Spleen (tissue), 11 donors: ENCODE measurements around the gene SLC22A4. TPM values are rescaled to one million over a fixed set of nuclear protein-coding genes. Genes with fewer than 3 reads are reported as not detected.

Experiments
- DNase-seq: peaks from one replicate; pipeline ENCODE4 v3.0.0-alpha.2; 2020
- H3K27ac ChIP-seq, 8 donors: fragments of 200-600 bp; sonication (generic) in 7 of 8; 1 replicate in 4 of 8; 2 replicates in 4 of 8; pipeline versions ENCODE4 v1.5.0 to v1.8.0; 2016 to 2021; ENCODE audit warnings: inconsistent platforms in 4 of 8, mild to moderate bottlenecking in 4 of 8, moderate library complexity in 1 of 8
- H3K27me3 ChIP-seq, 7 donors: fragments of 200-600 bp; sonication (generic) in 6 of 7; replicated peaks in 1 of 7; 1 replicate in 4 of 7; 2 replicates in 3 of 7; pipeline versions ENCODE4 v1.5.0 to v1.8.0; 2016 to 2021; ENCODE audit warnings: inconsistent platforms in 3 of 7, mild to moderate bottlenecking in 1 of 7
- H3K36me3 ChIP-seq, 6 donors: fragments of 200-600 bp; sonication (generic) in 5 of 6; 1 replicate in 4 of 6; 2 replicates in 2 of 6; pipeline versions ENCODE4 v1.5.0 to v1.8.0; 2016 to 2021; ENCODE audit warnings: inconsistent platforms in 2 of 6
- H3K4me1 ChIP-seq, 6 donors: fragments of 200-600 bp; sonication (generic) in 5 of 6; 1 replicate in 3 of 6; 2 replicates in 3 of 6; pipeline versions ENCODE4 v1.5.0 to v1.8.0; 2016 to 2021; ENCODE audit warnings: inconsistent platforms in 3 of 6
- H3K4me3 ChIP-seq, 8 donors: fragments of 200-600 bp; sonication (generic) in 7 of 8; 1 replicate in 4 of 8; 2 replicates in 4 of 8; pipeline versions ENCODE4 v1.5.0 to v1.8.0; 2016 to 2021; ENCODE audit warnings: inconsistent platforms in 4 of 8, mild to moderate bottlenecking in 4 of 8, moderate library complexity in 2 of 8
- H3K9me3 ChIP-seq, 8 donors: fragments of 200-600 bp; sonication (generic) in 7 of 8; 1 replicate in 4 of 8; 2 replicates in 4 of 8; pipeline versions ENCODE4 v1.5.0 to v1.8.0; 2016 to 2021; ENCODE audit warnings: inconsistent platforms in 4 of 8
- CTCF ChIP-seq, 11 experiments: fragments of 200-600 bp in 7 of 11; fragments of 450-650 bp in 4 of 11; sonication (generic) in 4 of 11; IDR thresholded peaks in 8 of 11; conservative IDR thresholded peaks in 3 of 11; 1 replicate in 7 of 11; 2 replicates in 4 of 11; pipeline versions ENCODE4 v1.4.0 to v1.8.0; 2016 to 2021; ENCODE audit warnings: antibody characterized with exemption in 11 of 11, inconsistent platforms in 4 of 11, mild to moderate bottlenecking in 1 of 11
- POLR2A ChIP-seq, 3 donors: fragments of 450-650 bp; IDR thresholded peaks; one replicate each; pipeline ENCODE4 v1.5.1; 2017; ENCODE audit warnings: antibody characterized with exemption in 3 of 3, mild to moderate bottlenecking in 1 of 3
- POLR2AphosphoS5 ChIP-seq, 3 donors: sonication (generic); formaldehyde crosslinking; IDR thresholded peaks; one replicate each; pipeline ENCODE4 v1.5.1; 2017; ENCODE audit warnings: antibody characterized with exemption in 3 of 3
- WGBS, 5 donors: extraction: QIAGEN DNeasy Blood & Tissue Kit in 3 of 5; methylation state at CpG; one replicate each; pipeline versions ENCODE4 v1.1.5 to v1.1.7; 2013 to 2018; 5-methylcytosine and 5-hydroxymethylcytosine counted together
- intact Hi-C: fragments of 100-400 bp; cut with DNase I; formaldehyde crosslinking; loops from one replicate; pipeline ENCODE4 v1.15.0; 2023; ENCODE audit warnings: low total_unique reads
- microRNA-seq, 3 donors: library from miRNA; unstranded; fragments of <30 nt; microRNA quantifications; one replicate each; pipeline versions ENCODE4 to v1.1.0, GENCODE V29; 2019 to 2020
- polyA plus RNA-seq, 3 donors: library from polyadenylated mRNA; stranded (reverse); fragments of 200-250 nt; gene quantifications; one replicate each; pipeline ENCODE4 v1.2.1, GENCODE V29; 2013
- small RNA-seq, 4 donors: library from RNA; depleted of rRNA; stranded (forward); fragments of <200 nt; gene quantifications; one replicate each; pipeline ENCODE3, GENCODE V24; 2016
- total RNA-seq, 7 donors: library from RNA; depleted of rRNA in 3 of 7; stranded (reverse); fragments of >200 nt in 3 of 7; fragmentation: NEBNext Ultra II Directional in 4 of 7; extraction: Animal tissue kit (Norgen Biotek cat#: 25700) in 4 of 7; gene quantifications; one replicate each; pipeline versions ENCODE4 v1.1.0 to v1.2.1, GENCODE V29; 2016 to 2021
- donor health status: healthy with polysubstance abuse.
- donor health status: DM: no; HTN: no; CAD: no; lungs with moderate emphysema.
- donor health status: DM: no; HTN: no; CAD: no.
- donor health status: Bipolar disorder and iron deficiency.
- donor health status: healthy.
- donor health status: DM: no; HTN: no; CAD: no.
- donor health status: DM: yes; HTN: yes; CAD: no.

Gene SLC22A4
- total and polyA plus RNA-seq, 10 donors: 0.47 to 25.1 (median 8.5) TPM

GRCh38 chr5:132392411-132392810 lies 98.2 kb downstream of the SLC22A4 start:
- intact Hi-C loops: no loop called here
- Histone ChIP-seq H3K4me3 (no peak overlapping the region), H3K9me3 (no peaks in the 10 kb centered on the region), H3K27me3 (no peaks in the 10 kb centered on the region), H3K27ac (no peak overlapping the region), H3K36me3 (peaks cover 0 to 22% (median 0%) of the 10 kb centered on the region in 6 donors), H3K4me1 (peaks cover 5 to 62% (median 28%) of the 10 kb centered on the region in 6 donors)
- 80 to 93% (median 87%) methylated on average over 8 of the region's 8 CpGs for WGBS, 5 donors
- DNase-seq: no peak
- TF ChIP-seq CTCF (IDR thresholded peaks at IDR 0.05 in 8 of 11, conservative IDR thresholded peaks at IDR 0.05 in 3 of 11) (no peak), POLR2A (IDR thresholded peaks at IDR 0.05) (no peak), POLR2AphosphoS5 (IDR thresholded peaks at IDR 0.05) (no peak)

GRCh38 chr5:132392978-132393825 lies 99.0 kb downstream of the SLC22A4 start:
- no peak for DNase-seq
- Histone ChIP-seq H3K27me3 (no peaks in the 10 kb centered on the region), H3K4me1 (peaks cover 5 to 62% (median 21%) of the 10 kb centered on the region in 6 donors), H3K9me3 (no peaks in the 10 kb centered on the region), H3K36me3 (peaks cover 0 to 22% (median 0%) of the 10 kb centered on the region in 6 donors), H3K4me3 (no peak overlapping the region), H3K27ac (no peak overlapping the region)
- intact Hi-C loops: no loop called here
- no peak for TF ChIP-seq POLR2AphosphoS5 (IDR thresholded peaks at IDR 0.05)
- TF ChIP-seq CTCF (IDR thresholded peaks at IDR 0.05 in 8 of 11, conservative IDR thresholded peaks at IDR 0.05 in 3 of 11): no peak
- no peak for TF ChIP-seq POLR2A (IDR thresholded peaks at IDR 0.05)
- 95 to 98% (median 97%) methylated on average over 6 of the region's 6 CpGs for WGBS, 5 donors

Small RNA genes lying within 50 kb of the gene (microRNA-seq; reads per million reads assigned to microRNA genes)
- 0 to 0.72 (median 0) reads per million in 3 donors for gene MIR3936

Small RNA genes lying within 50 kb of the gene (small RNA-seq; reads per million reads assigned to genes)
- 0 reads per million in 4 donors for gene MIR3936

Other genes starting within 250 kb of the SLC22A4 start
- not detected for gene IL3, start 233.7 kb upstream of the SLC22A4 start, total RNA-seq
- not detected for gene IL3, start 233.7 kb upstream of the SLC22A4 start, polyA plus RNA-seq
- not detected for gene CSF2, start 220.6 kb upstream of the SLC22A4 start, total RNA-seq
- gene CSF2, start 220.6 kb upstream of the SLC22A4 start, polyA plus RNA-seq: not detected
- gene P4HA2, start 66.5 kb upstream of the SLC22A4 start, total RNA-seq: 10 to 100 TPM in 6 of 7 donors, 1 to 10 TPM in 1; 8.2 to 38.1 (median 15.6) TPM
- gene P4HA2, start 66.5 kb upstream of the SLC22A4 start, polyA plus RNA-seq: 1 to 10 TPM; 2.7 to 4.8 (median 4.1) TPM
- 10 to 100 TPM in 1 of 7 donors, 1 to 10 TPM in 6; 3.5 to 17.4 (median 9.0) TPM for gene PDLIM4, start 36.7 kb upstream of the SLC22A4 start, total RNA-seq
- 10 to 100 TPM in 1 of 3 donors, 1 to 10 TPM in 2; 7.5 to 16.9 (median 9.0) TPM for gene PDLIM4, start 36.7 kb upstream of the SLC22A4 start, polyA plus RNA-seq
- 1 to 10 TPM; 5.3 to 9.2 (median 7.6) TPM for gene SLC22A5, start 75.3 kb downstream of the SLC22A4 start, total RNA-seq
- 1 to 10 TPM; 2.4 to 2.9 (median 2.6) TPM for gene SLC22A5, start 75.3 kb downstream of the SLC22A4 start, polyA plus RNA-seq
- gene IRF1, start 196.4 kb downstream of the SLC22A4 start, total RNA-seq: 100 to 1,000 TPM; 146 to 307 (median 165) TPM
- 100 to 1,000 TPM in 1 of 3 donors, 10 to 100 TPM in 2; 57.9 to 113 (median 59.7) TPM for gene IRF1, start 196.4 kb downstream of the SLC22A4 start, polyA plus RNA-seq
- not detected for gene IL5, start 249.1 kb downstream of the SLC22A4 start, total RNA-seq
- gene IL5, start 249.1 kb downstream of the SLC22A4 start, polyA plus RNA-seq: not detected